ENCODE data around the gene KHDRBS1. TPM values are rescaled to one million over a fixed set of nuclear protein-coding genes. Genes with fewer than 3 reads are reported as not detected.

KHDRBS1 gene
- total and polyA plus RNA-seq, 9 of the 15 experiments (the other 6 are each of a cell fraction or from before 2014, with no cell fraction given) = 48.4 to 257 (median 114) TPM

- in situ Hi-C loops (cut with MboI) = no loop called here
- H3K4me3 ChIP-seq = no peak overlapping the region
- H2AFZ ChIP-seq (ENCODE audit: low read depth, low read length) = no peak overlapping the region
- peaks cover 93% of the 10 kb centered on the region for H3K36me3 ChIP-seq (ENCODE audit: control insufficient read depth, insufficient read depth, low read length)
- no peak for DNase-seq (ENCODE audit: extremely low read depth in 1 of 4, low spot score in 3 of 4)
- CTCF ChIA-PET (ENCODE audit: low intra/inter-chr PET ratio) = no interaction called here
- ATAC-seq = no peak
- no peak overlapping the region for H3K4me2 ChIP-seq (ENCODE audit: insufficient read depth, low read length)
- H3K27me3 ChIP-seq (ENCODE audit: control insufficient read depth in 2 of 2, insufficient read depth in 2 of 2, low read length in 2 of 2) = no peaks in the 10 kb centered on the region
- H3K9me1 ChIP-seq (ENCODE audit: control insufficient read depth, insufficient read depth, low read length) = no peaks in the 10 kb centered on the region
- no peaks in the 10 kb centered on the region for H3K9me3 ChIP-seq (replicated peaks; ENCODE audit: control insufficient read depth, insufficient read depth, low read depth, low read length)
- H3K27ac ChIP-seq (ENCODE audit: extremely low read depth, low read depth, low read length) = no peak overlapping the region
- H3K79me2 ChIP-seq (ENCODE audit: control insufficient read depth, insufficient read depth, low read length) = 0 out of 3 replicates have a peak, but pooled peaks cover 2% of the 10 kb centered on the region
- no peak overlapping the region for H3K9ac ChIP-seq (ENCODE audit: insufficient read depth in 1 of 2, low read depth in 2 of 2, low read length in 2 of 2)
- TF ChIP-seq ZKSCAN1 (IDR thresholded peaks at IDR 0.05; ENCODE audit: low read depth, low read length) (peak; percentile 78), ZNF316 (IDR thresholded peaks at IDR 0.05) (0 out of 2 replicates have a peak, but pooled peaks have one; percentile 4), ZNF780A (CRISPR knock-in tag; IDR thresholded peaks at IDR 0.05) (no peak)
- no peaks in the 10 kb centered on the region for H3K4me1 ChIP-seq (replicated peaks in 1 of 2; ENCODE audit: control insufficient read depth in 2 of 2, insufficient read depth in 2 of 2, low read length in 2 of 2)
- intact Hi-C loops (cut with micrococcal nuclease) = no loop called here
- WGBS (ENCODE audit: insufficient coverage, low coverage, missing lambda C conversion rate) = 100% methylated on average over 1 of the region's 1 CpG
- no peak for FAIRE-seq
- no peaks in the 10 kb centered on the region for H4K20me1 ChIP-seq (replicated peaks; ENCODE audit: control insufficient read depth, insufficient read depth, low read length)
- POLR2A ChIA-PET = interaction anchor here (0.7 to 4.5 kb wide), 3 partner anchors 13 to 221 kb away, joined by 4 to 28 read pairs (median 6); no protein-coding TSS in a partner anchor
- no TSS peak for BruUV-seq (replicated peaks)
Observed at GRCh38 chr1:32056598-32056997, 42.9 kb downstream of the KHDRBS1 start.

- FAIRE-seq = no peak
- CTCF ChIA-PET (ENCODE audit: low intra/inter-chr PET ratio) = no interaction called here
Observed at GRCh38 chr1:32060914-32061313, 47.2 kb downstream of the KHDRBS1 start.

More at GRCh38 chr1:32060914-32061313, 47.2 kb downstream of the KHDRBS1 start:
- Histone ChIP-seq H3K79me2 (ENCODE audit: control insufficient read depth, insufficient read depth, low read length) (0 out of 3 replicates have a peak, but pooled peaks cover 2% of the 10 kb centered on the region), H3K27ac (ENCODE audit: extremely low read depth, low read depth, low read length) (no peak overlapping the region), H3K4me1 (replicated peaks in 1 of 2; ENCODE audit: control insufficient read depth in 2 of 2, insufficient read depth in 2 of 2, low read length in 2 of 2) (peaks cover 8 to 19% of the 10 kb centered on the region in 2 experiments; a peak in 4 of 5 replicates), H4K20me1 (replicated peaks; ENCODE audit: control insufficient read depth, insufficient read depth, low read length) (0 out of 2 replicates have a peak, but pooled peaks cover 3% of the 10 kb centered on the region), H3K27me3 (ENCODE audit: control insufficient read depth in 2 of 2, insufficient read depth in 2 of 2, low read length in 2 of 2) (no peaks in the 10 kb centered on the region), H3K36me3 (ENCODE audit: control insufficient read depth, insufficient read depth, low read length) (peaks cover 67% of the 10 kb centered on the region), H2AFZ (ENCODE audit: low read depth, low read length) (no peak overlapping the region), H3K9me1 (ENCODE audit: control insufficient read depth, insufficient read depth, low read length) (no peaks in the 10 kb centered on the region), H3K9ac (ENCODE audit: insufficient read depth in 1 of 2, low read depth in 2 of 2, low read length in 2 of 2) (no peak overlapping the region), H3K9me3 (replicated peaks; ENCODE audit: control insufficient read depth, insufficient read depth, low read depth, low read length) (no peaks in the 10 kb centered on the region), H3K4me2 (ENCODE audit: insufficient read depth, low read length) (no peak overlapping the region), H3K4me3 (no peak overlapping the region)
- TF ChIP-seq HOXB6 (CRISPR knock-in tag; IDR thresholded peaks at IDR 0.05; ENCODE audit: borderline replicate concordance) (no peak), HDAC3 (IDR thresholded peaks at IDR 0.05; ENCODE audit: borderline replicate concordance, partially characterized antibody) (no peak), FOXM1 (IDR thresholded peaks at IDR 0.05; ENCODE audit: low read depth) (no peak), FOXM1 (CRISPR knock-in tag; IDR thresholded peaks at IDR 0.05; ENCODE audit: low read depth) (no peak), CEBPB (tag; IDR thresholded peaks at IDR 0.05) (no peak), HINFP (tag; conservative IDR thresholded peaks at IDR 0.05; ENCODE audit: low read depth) (no peak), GATAD2A (IDR thresholded peaks at IDR 0.05) (no peak), SETDB1 (IDR thresholded peaks at IDR 0.05; ENCODE audit: low read length) (no peak), MCM7 (IDR thresholded peaks at IDR 0.05) (no peak)
- no TSS peak for BruUV-seq (replicated peaks)
- in situ Hi-C loops (cut with MboI) (loop anchor here (5.0 to 10.0 kb wide), 2 partner anchors 89 to 236 kb away; no protein-coding TSS in a partner anchor), intact Hi-C loops (cut with micrococcal nuclease) (loop anchor here (10.0 kb wide), 3 partner anchors 246 to 354 kb away; partner anchors contain the start of gene SPOCD1)
- DNase-seq (ENCODE audit: extremely low read depth in 1 of 4, low spot score in 3 of 4) = no peak
- ATAC-seq = no peak
- POLR2A ChIA-PET = interaction anchor here (0.5 to 3.6 kb wide), 9 partner anchors 9 to 348 kb away, joined by 3 to 17 read pairs (median 4); partner anchors contain the start of gene TMEM39B

Data from K562 (cell line).